NCI-H187 (cell line): ENCODE measurements around the gene PTPN14.
"Not testable (repeated sequence)": the region's sequence is repeated elsewhere in the genome, so short reads cannot be mapped to it uniquely, and the experiment has no call there.

Experiments
- DNase-seq, 2 experiments: peaks; one replicate each; lab custom pipeline; 2025; lab: John Stamatoyannopoulos, UW

PTPN14 gene

GRCh38 chr1:214541693-214542092 is 9.7 kb downstream of the PTPN14 start:
- DNase-seq: no peak

DNA sequence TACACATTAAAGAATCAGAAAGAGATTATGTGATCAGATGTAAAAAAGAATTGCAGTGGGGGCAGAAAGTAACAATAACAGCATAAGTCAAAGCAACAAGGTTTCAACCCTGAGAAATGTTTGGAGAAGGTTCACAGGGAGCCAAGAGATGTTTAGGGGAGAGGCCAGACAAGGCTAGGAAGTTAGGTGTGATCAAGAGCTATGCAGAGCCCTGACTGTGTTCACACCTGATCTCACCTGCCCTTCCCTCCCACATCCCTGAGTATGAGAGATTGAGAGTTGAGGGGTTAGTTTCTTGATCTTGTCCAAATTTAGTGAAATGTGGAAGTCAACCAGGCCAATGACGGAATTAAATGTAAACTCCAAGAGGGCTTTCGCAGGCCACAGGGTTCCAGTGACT is 10.2 kb downstream of the PTPN14 start:
- no peak for DNase-seq

GRCh38 chr1:214540324-214540723 is 11.1 kb downstream of the PTPN14 start:
- peak in 1 of 2 experiments; percentile 11 for DNase-seq

GRCh38 chr1:214538496-214538895 is 12.9 kb downstream of the PTPN14 start:
- DNase-seq: no peak

- DNase-seq: no peak
Measured at GRCh38 chr1:214537872-214538473, 13.4 kb downstream of the PTPN14 start.

GRCh38 chr1:214537219-214537618 is 14.2 kb downstream of the PTPN14 start:
- no peak for DNase-seq

- no peak for DNase-seq
Measured at GRCh38 chr1:214532070-214532469, 19.3 kb downstream of the PTPN14 start.

GRCh38 chr1:214525535-214526019 is 25.8 kb downstream of the PTPN14 start:
- no peak for DNase-seq

GRCh38 chr1:214524824-214525223 is 26.6 kb downstream of the PTPN14 start:
- no peak for DNase-seq

DNA sequence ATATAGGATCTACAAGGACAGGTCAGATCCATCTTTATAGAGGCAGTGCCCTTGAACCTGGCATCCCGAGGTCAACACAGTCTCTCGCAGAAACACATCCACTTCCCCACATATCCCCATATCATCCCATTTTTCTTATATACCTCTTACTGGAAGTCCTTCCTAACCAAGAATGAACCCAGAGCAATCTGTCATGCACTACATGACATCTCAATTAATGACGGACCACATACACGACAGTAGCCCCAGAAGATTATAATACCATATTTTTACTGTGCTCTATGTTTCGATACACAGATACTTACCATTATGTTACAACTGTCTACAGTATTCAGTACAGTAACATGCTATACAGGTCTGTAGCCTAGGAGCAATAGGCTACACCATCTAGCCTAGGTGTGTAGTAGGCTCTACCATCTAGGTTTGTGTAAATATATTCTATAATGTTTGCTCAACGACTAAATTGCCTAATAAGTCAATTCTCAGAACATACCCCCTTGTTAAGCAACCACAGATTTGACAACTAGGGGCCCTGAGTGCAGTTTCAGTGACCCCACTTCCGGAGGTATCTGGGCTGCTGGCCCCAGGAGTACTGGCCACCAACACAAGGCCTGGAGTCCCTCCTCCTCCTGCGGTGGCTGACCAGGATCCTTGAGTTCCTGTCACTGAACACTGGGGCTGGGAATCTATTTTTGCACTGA is 28.1 kb downstream of the PTPN14 start:
- DNase-seq: no peak

DNA sequence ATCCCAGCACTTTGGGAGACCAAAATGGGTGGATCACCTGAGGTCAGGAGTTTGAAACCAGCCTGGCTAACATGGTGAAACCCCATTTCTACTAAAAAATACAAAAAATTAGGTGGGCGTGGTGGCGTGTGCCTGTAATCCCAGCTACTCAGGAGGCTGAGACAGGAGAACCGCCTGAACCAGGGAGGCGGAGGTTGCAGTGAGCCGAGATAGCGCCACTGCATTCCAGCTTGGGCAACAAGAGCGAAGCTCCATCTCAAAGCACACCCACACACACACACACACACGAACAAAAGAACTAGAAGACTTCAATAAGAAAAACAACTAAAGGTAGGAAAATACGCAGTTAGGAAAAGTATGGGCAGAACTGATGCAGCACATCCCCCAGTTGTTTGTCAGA is 29.9 kb downstream of the PTPN14 start:
- DNase-seq: not testable (repeated sequence)

DNA sequence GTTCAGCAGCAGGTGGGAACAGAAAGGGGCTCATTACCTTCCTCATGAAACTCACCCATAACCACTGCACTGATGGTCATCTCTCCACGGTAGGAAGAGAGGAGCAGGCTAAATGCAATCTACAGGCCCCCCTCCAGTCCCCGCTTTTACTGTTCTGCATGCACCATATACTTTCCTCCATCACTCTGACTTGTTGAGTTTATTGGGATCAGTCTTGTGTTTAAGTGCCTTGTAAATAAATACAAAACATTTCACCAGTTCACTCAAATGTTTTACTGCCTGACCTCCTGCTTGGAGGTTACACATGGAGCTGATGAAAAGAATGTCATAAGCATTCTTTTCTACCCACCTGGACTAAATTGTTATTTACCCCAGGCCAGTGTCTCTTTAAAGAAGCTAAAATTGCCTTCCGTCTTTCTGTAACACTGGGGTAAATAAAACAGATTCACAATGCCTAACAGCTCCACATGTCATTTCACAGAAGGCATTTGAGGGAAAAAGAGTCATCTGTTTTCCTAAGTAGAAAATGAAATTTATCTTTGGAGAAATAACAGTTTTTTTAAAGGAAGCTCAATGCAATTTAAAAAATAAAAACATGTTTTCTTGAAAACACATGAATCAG is 30.7 kb downstream of the PTPN14 start:
- DNase-seq: peak in 1 of 2 experiments; percentile 9

GRCh38 chr1:214518361-214518760 is 33.0 kb downstream of the PTPN14 start:
- DNase-seq: no peak

GRCh38 chr1:214516434-214517326 is 34.7 kb downstream of the PTPN14 start:
- DNase-seq: no peak

DNA sequence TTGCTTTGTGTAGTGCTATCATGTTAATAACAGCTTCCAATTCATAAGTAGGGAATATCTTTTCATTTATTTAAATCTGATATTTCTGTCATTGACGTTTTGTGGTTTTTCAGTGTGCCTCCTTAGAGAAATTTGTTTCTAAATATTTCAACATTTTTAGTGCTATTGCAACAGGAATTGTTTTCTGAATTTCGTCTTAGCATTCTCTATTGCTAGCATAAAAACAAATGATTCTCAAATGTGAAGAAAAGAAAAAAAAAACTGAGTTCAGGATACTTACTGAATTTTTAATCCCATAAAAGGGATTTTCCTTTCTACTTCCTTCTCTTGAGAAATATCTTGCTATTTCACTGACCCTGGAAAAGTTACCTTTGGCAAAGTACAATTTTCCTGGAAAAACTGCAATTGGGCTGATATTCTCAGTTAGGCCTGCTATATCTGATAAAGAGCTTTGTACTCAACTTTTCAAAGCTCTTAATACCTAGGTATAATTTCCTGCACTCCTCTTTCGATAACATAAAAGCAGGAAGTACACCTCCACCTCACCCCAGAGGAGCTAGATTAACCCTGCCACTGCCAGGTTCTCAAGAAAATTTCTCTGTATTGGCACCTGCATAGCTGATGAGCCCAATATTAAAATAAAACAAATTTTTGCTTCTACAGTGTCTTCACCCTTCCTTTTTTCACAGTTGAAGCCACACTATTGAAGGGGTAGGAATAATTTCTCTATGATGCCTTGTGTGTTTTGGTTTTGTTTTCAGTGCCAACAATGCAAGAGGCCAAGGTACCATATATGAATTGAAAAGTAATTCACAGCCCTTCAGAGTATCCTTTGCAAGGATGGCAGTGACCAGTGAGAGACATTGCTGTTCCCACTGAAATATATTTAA is 35.6 kb downstream of the PTPN14 start:
- DNase-seq: no peak

DNA sequence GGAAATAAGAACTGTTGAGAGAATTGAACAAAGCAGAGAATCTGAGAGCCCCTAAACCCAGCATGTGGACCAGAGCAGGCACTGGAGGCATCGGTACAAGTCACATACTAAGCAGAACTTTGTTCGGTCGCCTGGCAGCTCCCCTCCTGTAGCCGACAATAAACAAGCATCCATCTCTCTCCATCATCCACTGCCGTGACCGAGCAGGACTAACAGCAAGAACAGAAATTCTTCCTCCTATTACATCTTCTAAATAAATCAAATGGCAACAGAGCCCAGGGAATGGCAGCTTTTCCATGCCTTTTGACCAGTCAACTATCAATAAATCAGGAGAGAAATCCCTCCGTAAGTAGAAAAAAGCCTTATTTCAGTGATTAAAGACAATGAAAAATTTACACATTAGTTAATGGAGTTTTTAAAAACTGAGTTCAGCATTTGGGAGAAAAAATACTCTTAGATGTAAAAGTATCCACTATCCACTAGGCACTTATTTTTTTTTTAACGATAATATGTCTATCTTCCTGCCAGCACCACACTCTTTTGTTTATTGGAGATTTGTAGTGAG is 36.5 kb downstream of the PTPN14 start:
- no peak for DNase-seq

DNA sequence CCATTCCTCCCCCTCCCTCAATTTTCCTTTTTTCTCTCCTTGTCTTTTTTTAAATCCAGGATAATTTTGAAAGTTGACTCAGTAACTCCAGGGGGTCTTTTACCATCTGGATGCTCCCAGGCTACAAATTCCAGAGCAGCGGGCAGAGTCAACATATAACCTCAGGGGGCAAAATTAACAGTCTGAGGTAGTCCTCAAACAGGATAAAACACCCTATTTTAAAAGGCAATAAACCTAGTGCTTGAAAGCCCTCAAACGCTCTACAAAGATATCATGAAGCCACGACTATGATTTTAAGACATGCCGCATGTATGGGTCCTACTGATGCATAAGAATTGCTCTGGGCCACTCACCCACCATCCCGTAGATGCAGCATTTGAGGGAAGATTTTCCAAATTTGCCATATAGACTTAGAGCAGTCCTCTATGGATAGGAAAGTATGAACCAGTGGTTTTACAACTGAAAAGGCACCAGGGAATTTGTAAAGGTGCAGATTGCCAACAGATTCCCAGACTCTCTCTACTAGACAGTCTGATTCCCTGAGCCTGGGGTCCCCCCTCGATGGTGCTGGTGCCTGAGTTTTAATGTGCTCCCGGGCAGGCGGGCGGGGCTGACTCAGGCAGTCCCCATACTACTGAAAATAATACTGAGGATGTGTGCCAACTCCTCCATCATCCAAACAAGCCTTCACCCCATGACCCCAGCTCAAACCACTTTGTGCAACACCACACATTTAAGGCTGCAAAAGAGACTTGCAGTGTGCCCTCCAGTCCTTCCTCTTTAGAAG is 37.2 kb downstream of the PTPN14 start:
- DNase-seq: no peak

- DNase-seq: no peak
Measured at GRCh38 chr1:214513394-214513793, 38.0 kb downstream of the PTPN14 start.

GRCh38 chr1:214511639-214511998 is 39.8 kb downstream of the PTPN14 start:
- no peak for DNase-seq
